Measurements from ENCODE around the gene PRDX2. TPM values are rescaled to one million over a fixed set of nuclear protein-coding genes. Genes with fewer than 3 reads are reported as not detected.

PRDX2 gene
- total RNA-seq, 1 donor from 2014 or later: 164 TPM

DNA sequence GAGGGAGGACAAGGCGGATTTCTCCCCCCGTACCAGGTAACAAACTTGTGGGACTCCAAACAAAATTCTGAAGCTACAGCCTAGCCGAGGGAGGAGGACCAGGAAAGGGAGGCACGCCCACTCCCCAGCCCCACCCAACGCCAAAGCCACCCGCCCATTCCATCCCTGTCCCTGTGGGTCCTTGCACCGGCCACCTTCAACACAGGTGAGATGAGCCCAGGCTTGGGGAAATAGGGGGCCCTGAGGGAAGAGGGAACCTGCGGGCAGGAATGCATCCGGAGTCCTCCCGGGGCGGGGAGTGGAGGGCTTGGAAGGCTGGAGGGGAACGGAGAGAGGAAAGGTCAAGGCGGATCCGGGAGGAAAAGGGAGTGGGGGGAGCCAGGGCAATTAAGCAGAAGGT lies 50.0 kb downstream of the PRDX2 start, which contains the start of gene BEST2:
Gene BEST2, plus strand, starts transcription at position 157 of the 400 bp plus-strand sequence. CDS start 802 bp downstream, outside the sequence.
- no peak for DNase-seq

GRCh38 chr19:12750851-12751250 lies 50.7 kb downstream of the PRDX2 start:
- DNase-seq: no peak

GRCh38 chr19:12749938-12750521 lies 51.6 kb downstream of the PRDX2 start:
- no peak for DNase-seq

DNA sequence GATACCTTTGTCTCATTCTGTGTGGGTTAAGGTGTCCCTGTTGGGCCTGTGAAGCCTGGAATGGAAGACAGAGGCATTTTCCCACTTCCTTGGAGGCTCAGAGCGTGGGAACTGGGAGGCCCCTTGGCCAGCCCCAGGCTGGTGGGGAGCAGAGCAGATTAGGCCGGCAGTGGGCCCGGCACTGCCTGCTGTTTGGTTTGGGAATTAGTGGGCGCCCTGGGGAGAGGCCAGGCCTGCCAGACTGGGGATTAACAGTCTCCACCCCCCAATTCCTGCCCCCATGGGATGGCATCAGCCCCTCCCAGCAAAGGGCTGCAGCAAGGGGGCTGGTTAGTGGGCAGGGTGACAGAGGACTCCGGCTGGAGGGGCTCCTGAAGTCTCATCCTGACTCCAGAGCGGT lies 53.1 kb downstream of the PRDX2 start:
- no peak for DNase-seq

Small RNA genes within 50 kb of the gene (small RNA-seq; reads per million reads assigned to genes)
- not detected for gene MIR5684 (ENCODE audit: low replicate concordance)

Other genes starting within 250 kb of the PRDX2 start
- 4.5 TPM for gene ZNF490, start 191.0 kb downstream of the PRDX2 start, total RNA-seq
- 18.1 TPM for gene ZNF791, start 190.9 kb downstream of the PRDX2 start, total RNA-seq
- 29.9 TPM for gene MAN2B1, start 135.1 kb downstream of the PRDX2 start, total RNA-seq
- gene WDR83, start 135.0 kb downstream of the PRDX2 start, total RNA-seq: 4.6 TPM
- gene DHPS, start 119.9 kb downstream of the PRDX2 start, total RNA-seq: 42.4 TPM
- gene GNG14, start 113.8 kb downstream of the PRDX2 start, total RNA-seq: not detected
- gene FBXW9, start 105.2 kb downstream of the PRDX2 start, total RNA-seq: 3.5 TPM
- gene TNPO2, start 77.9 kb downstream of the PRDX2 start, total RNA-seq: 31.6 TPM
- gene TRIR, start 67.1 kb downstream of the PRDX2 start, total RNA-seq: 98.1 TPM
- 36.6 TPM for gene GET3, start 64.3 kb downstream of the PRDX2 start, total RNA-seq
- gene BEST2, start 50.0 kb downstream of the PRDX2 start, total RNA-seq: 0.99 TPM
- 31.8 TPM for gene HOOK2, start 26.2 kb downstream of the PRDX2 start, total RNA-seq
- gene JUNB, start 10.3 kb downstream of the PRDX2 start, total RNA-seq: 151 TPM
- 0.39 TPM for gene THSD8, start 269 bp upstream of the PRDX2 start, total RNA-seq
- gene RNASEH2A, start 4.8 kb upstream of the PRDX2 start, total RNA-seq: 7.2 TPM
- not detected for gene RTBDN, start 32.8 kb upstream of the PRDX2 start, total RNA-seq
- 0.49 TPM for gene MAST1, start 36.7 kb upstream of the PRDX2 start, total RNA-seq
- 14.1 TPM for gene DNASE2, start 79.6 kb upstream of the PRDX2 start, total RNA-seq
- gene KLF1, start 85.4 kb upstream of the PRDX2 start, total RNA-seq: 1.7 TPM
- 20.4 TPM for gene GCDH, start 89.4 kb upstream of the PRDX2 start, total RNA-seq
- 0.39 TPM for gene SYCE2, start 117.5 kb upstream of the PRDX2 start, total RNA-seq
- 21.6 TPM for gene FARSA, start 131.9 kb upstream of the PRDX2 start, total RNA-seq
- gene CALR, start 136.8 kb upstream of the PRDX2 start, total RNA-seq: 401 TPM
- 42.5 TPM for gene RAD23A, start 144.1 kb upstream of the PRDX2 start, total RNA-seq
- gene GADD45GIP1, start 155.4 kb upstream of the PRDX2 start, total RNA-seq: 13.9 TPM
- gene DAND5, start 167.8 kb upstream of the PRDX2 start, total RNA-seq: not detected
- 75.5 TPM for gene NFIX, start 193.7 kb upstream of the PRDX2 start, total RNA-seq